LHCN-M2 (cell line): Measurements from ENCODE around the gene CCNQ. TPM values are rescaled to one million over a fixed set of nuclear protein-coding genes. Genes with fewer than 3 reads are reported as not detected.
"Not testable (repeated sequence)": the region's sequence is repeated elsewhere in the genome, so short reads cannot be mapped to it uniquely, and the experiment has no call there.

Experiments used
- DNase-seq: peaks from one replicate; pipeline ENCODE4 v3.0.0-alpha.2; 2012; ENCODE audit warnings: low read depth
- total RNA-seq: library from RNA; depleted of rRNA; stranded (reverse); fragments of >200 nt; gene quantifications from 2 replicates; pipeline ENCODE4 v1.2.3, GENCODE V29; 2014

The CCNQ gene
- total RNA-seq, 1 experiment from 2014 or later = 40.1 TPM

DNA sequence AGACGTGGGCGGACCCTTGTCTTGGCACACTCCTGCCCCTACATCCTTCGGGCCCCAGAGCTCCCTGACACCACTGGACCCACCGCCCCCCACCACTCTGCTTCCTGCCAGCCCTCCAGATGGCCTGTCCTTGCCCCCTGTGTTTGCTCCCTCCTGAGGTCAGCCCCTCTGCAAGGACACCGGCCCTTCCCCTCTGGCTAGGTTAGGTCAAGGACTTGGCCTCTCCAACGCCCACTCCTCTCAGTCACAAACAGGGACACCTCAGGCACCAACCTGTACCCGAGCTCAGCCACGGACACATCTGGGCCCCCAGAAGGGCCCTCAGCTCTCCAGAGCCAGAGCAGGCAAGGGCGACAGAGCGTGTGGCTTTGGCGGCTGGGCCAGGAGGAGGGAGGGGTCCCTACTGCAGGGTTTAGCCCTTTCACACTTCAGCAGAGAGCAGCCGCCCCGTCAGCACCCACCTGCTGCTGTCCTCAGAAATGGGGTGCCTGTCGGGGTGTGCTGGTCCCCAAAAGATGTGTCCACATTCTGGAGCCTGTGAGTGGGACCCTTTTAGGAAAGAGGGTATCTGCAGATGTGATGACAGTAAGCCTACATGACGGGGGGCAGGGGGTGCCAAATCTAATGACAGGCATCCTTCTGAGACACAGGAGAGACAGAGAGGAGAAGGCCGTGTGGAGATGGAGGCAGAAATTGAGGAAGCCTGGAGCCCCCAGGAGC, 24.5 kb upstream of the CCNQ start:
- no peak for DNase-seq

- no peak for DNase-seq
Observed at GRCh38 chrX:153622661-153623309, 23.8 kb upstream of the CCNQ start.

GRCh38 chrX:153621949-153622598, 23.1 kb upstream of the CCNQ start:
- no peak for DNase-seq

DNA sequence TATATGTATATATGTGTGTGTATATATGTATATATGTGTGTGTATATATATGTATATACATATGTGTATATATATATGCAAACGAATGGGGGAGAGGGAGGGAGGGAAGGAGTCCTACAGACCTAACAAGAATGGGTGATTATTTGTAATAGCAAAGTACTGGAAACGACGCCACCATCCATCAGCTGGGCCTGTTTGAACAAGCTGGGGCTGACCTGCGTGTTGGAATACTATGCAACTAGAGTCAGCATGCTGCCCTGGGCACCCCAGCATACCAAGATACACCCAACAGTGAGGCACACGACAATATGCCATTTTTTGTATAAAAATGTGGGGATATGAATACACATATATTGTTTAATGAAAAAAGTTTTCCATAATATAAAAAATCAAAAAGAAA, 21.6 kb upstream of the CCNQ start:
- no peak for DNase-seq

DNA sequence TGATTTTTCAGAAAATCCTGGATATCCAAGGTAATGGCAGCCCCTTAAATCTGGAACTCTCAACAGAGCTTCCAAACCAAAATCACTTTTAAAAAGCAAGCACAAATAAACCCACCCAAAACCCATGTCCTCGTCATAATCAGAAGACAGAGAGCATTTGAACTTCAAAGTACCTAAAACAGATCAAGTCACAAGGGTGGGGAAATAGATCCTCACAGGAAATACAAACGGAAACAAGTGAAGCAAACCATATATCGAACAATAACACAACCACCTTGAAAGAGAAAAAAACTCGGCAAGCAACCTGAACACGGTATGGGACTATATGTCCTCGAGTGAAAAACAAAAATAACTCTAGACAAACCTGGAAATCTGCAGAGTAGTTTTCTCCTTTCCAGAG, 15.9 kb upstream of the CCNQ start:
- no peak for DNase-seq

GRCh38 chrX:153612413-153612812, 13.5 kb upstream of the CCNQ start:
- no peak for DNase-seq

DNA sequence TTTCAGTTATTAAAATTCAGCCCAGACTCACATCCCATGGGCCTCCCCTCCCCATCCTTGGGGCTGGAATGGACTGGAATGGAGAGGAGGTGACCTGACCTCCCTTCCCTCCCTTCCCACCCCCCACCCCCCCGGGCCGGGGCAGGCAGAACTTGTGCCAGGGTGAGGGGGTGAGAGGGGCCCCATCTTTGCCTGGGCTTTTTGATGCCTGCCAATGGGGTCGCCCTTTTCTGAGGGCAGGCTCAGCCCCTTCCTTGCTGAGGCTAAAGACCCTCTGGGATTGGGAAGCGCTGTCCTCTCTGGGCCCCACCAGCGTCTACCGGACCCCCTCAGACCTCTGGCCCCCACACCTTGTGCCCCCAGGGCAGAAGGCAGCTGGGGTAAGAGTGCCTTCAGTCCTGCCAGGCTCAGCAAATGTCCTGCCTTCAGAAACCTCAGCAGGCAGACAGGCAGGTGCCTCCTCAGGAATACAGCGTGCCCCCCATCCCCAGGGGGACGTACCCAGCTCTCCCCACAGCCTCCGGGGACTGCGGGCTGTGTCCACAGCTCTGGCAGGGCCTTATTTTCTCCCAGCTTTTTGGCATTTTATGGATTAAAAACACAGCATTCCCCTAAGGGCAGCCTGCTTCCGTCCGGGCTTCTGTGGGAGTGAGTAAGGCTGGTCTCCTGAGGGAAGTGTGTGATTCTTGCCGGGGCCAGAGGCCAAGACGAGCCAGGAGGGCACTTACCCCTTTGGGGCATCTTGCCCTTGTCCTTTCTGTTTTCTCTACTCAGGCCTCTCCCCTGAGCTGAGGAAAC, 12.6 kb upstream of the CCNQ start:
- no peak for DNase-seq

GRCh38 chrX:153610836-153611213, 11.9 kb upstream of the CCNQ start:
- DNase-seq = no peak

DNA sequence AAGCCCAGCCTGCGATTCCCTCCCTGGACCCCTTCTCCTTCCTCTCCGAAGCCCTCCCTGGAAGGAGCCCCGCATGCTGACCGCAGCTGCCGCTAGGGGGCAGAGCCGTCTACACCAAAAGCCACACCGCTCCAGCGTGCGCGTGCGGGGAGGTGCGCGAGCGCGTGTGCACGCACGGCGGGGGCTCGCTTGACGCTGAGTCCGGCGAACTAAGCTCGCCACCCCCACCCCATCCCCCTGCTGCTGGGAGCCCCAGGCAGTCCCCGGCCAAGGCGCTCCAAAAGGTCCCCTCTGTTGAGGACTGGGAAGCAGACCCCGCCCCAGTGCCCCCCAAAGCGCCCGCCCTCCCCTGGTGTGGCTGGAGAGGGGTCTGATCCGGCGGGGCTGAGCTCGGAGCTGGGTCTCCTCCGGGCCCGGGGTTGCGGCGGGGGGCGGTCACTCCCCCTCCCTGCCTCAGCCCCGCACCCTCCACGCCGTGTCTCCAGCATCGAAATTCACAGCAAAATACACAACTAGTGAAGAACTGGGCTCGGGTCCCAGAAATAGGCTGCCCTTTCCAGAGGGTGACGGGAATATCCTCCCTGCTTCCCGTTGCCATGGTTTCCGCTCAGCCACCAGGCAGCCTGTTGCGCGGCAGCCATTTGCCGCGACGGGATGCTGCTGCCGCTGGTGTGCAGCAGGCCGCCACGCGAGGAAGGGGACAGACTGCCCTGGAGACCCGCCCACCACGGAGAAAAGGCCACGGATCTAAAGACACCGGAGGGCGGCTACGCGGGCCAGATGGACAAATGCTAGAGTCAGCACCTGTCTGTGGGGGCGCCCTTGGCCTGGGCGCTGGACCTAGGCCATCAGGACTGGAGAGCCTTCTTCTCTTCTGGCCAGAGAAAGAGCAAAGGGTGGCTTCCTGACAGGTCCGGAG, 11.2 kb upstream of the CCNQ start:
- DNase-seq = peak; percentile 51

DNA sequence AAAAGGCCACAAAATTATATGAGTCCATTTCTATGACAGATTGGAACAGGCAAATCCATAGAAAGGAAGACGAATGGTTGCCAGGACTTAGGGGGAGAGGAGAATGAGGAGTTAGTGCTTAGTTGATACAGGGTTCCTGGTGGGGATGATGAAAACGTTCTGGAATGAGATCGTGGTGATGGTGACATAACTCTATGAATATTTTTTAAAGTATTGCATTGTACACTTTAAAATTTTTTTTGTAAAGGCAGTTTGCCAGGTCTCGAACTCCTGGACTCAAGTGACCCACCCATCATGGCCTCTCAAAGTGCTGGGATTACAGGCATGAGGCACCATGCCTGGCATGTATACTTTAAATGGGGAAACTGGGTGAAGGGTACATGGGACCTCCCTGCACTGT, 9.9 kb upstream of the CCNQ start:
- no peak for DNase-seq

DNA sequence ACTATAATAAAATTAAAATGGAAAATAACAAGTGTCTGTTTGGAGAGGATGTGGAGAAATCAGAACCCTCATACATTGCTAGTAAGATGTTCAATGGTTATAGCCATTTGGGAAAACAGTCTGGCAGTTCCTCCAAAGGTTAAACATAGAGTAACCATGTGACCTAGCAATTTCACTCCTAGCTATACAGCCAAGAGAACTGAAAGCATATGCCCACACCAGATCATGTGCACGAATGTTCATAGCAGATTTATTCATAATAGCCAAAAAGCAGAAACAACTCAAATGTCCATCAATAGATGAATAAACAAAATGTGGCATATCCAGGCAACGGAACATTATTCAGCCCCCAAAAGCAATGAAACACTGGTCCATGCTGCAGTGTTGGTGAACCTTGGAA, 9.4 kb upstream of the CCNQ start:
- DNase-seq = no peak

DNA sequence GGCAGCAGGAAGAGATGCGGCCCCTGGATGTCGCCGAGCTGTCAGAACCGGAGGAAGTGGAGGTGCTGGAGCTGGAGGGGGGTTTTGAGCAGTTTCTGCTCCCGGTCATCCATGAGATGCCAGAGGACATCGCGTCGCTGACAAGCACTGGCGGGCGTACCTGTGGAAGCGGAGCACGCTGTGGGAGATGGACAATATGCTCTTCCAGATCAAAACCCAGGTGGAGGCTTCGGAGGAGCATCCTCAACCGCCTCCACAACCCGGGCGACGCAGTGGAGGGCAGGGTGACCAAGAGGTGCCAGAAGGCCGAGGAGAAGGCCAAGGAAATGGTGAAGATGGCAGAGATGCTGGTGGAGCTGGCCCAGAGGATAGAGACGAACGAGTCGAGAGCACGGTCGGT, 7.6 kb upstream of the CCNQ start:
- DNase-seq = no peak

DNA sequence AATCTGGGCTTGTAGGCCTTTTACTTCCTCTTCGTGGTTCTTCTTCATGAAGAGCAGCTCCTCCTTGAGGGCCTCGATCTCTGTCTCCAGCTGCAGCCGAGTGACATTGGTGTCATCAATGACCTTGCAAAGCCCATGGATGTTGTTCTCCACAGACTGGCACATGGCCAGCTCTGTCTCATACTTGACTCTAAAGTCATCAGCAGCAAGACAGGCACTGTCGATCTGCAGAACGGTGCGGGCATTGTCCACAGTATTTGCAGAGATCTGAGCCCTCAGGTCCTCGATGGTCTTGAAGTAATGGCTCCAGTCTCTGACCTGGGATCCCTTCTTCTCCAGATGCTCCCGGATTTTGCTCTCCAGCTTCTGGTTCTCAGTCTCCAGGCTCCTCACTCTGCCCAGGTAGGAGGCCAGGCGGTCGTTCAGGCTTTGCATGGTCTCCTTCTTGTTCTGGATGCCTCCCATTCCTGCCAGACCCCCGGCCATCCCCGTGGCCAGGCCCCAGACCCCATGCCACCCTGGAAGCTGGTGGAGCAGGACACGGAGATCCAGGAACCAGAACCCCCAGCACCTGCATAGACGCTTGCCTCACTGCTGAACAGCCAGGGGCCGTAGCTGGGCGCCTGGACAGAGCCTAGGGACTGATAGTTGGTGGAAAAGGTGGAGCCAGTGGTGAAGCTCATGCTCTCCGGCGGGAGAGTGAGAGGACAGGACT, 5.9 kb upstream of the CCNQ start:
- not testable (repeated sequence) for DNase-seq

DNA sequence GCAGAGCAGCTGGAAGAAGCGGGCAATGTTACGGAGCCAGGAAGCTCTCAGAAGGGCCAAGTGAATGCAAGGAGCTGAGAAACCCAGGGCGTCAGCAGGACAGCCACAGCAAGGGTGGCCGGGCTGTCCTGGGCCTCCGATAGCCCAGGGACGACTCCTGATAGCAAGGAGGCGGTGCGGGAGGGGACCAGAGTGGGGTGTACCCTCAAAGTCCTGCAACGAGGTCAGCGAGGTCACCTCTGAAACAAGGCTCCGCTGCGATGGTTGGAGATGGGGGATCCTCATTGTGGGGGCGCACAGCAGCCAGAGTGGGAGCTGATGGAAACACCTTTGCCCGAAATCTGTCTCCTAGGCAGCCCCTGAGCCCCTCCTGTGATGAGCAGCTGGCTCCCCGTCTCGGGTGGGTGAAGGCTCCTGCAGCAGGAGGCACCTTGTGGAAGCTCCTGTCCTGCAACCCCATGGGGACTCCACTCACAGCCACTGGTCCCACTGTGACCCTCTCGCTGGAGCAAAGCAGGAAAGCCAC, 4.3 kb upstream of the CCNQ start:
- DNase-seq = no peak

DNA sequence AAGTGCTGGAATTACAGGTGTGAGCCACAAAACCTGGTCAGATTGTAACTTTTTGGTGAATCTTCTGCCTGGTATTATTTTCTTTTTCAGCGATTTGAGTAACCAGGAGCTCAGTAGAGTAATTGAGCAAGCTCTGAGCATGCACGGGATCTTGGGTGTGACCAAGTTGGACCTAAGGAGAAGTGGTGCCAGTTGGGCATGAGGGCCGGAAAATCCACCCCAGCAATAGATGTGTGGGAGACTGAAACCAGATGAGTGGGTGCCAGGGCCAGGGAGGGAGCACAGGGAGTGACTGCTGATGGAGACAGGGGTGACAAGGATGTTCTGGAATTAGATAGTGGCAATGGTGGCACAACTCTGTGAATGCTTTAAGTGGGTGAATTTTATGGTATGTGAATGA, 3.7 kb upstream of the CCNQ start:
- no peak for DNase-seq

DNA sequence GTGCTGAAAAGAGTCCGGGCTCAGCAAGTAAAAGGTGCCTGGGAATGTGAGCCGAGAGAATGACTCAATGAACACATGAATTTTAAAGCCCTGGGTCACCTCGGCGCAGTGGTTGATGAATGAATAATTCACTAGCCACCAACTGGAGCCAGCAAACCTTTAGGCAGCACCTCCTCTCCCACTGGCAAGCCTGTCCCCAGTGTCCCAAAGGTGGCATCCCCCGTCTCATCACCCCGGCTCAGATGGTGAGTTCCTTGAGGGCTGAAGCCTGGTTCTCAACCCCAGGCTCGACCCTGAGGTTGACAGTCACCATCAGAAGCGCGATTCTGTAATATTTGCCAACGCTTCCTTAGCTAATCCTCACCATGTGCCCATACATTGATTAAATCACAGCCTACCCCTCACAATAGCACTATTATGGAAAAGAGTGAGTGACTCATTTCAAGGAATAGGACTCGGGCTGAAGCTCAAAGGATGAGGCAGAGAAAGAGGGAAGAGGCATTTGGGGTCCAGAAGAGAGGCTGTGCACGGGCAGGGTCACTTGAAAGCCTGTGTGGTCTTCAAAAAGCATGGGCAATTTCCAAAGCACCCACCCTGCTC, 2.7 kb upstream of the CCNQ start:
- DNase-seq = no peak

- no peak for DNase-seq
Observed at GRCh38 chrX:153600921-153601320, 2.0 kb upstream of the CCNQ start.

- DNase-seq = peak; percentile 14
Observed at GRCh38 chrX:153600032-153600373, 1.1 kb upstream of the CCNQ start.

DNA sequence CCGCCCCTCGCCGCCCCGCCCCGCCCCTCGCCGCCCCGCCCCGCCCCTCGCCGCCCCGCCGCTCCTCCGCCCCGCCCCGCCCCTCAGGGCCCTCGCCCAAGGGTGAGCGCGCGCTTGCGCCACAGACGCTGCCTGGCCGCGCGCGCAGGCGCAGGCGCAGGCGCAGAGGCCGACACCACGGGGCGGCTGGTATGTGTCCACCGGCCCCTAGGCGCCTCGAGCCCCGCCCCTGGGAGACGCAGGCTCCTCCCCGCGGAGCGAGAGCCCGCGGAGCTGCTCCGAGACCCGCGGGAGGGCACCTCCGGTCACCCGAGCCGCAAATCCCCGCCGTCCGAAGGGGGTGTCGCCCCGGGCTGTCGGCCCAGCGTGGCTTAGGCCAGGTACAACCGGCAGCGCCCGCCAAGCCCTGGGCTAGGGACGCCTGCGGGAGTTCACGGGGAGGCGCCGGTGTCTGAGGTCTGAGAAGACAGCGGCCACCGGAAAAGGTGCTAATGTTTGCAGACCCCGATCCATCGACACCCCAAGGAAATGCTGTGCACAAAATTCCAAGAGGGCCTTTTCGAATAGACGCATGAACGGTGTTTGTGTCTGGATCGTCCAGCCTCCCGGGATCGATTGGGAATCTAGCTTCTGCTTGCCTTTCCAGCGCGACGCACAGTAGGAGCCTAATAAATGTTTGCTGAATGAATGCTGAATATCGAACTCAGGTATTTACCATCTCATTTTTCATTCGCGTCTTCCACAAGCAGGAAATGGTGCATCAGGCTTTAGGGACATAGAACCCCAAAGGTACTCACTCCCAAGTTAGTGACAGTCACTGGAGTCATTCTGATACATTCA, 473 bp upstream of the CCNQ start:
- peak; percentile 80 for DNase-seq
